H9 (cell line): ENCODE measurements around the gene TRIP6. TPM values are rescaled to one million over a fixed set of nuclear protein-coding genes. Genes with fewer than 3 reads are reported as not detected.

Experiments used
- DNase-seq: peaks from one replicate; pipeline ENCODE4 v3.0.0-alpha.2; 2017
- H2AFZ ChIP-seq: one replicate; pipeline ENCODE4 v1.6.1; 2013; ENCODE audit warnings: mild to moderate bottlenecking, low read length, control low read depth, moderate library complexity
- H2AK5ac ChIP-seq: 2 replicates; pipeline ENCODE4 v1.6.1; 2013; ENCODE audit warnings: low read length, control low read depth, mixed read lengths; ENCODE audit not compliant: insufficient read length
- H2BK120ac ChIP-seq: one replicate; pipeline ENCODE4 v1.6.1; 2013; ENCODE audit warnings: low read depth, mild to moderate bottlenecking, low read length, control low read depth, inconsistent platforms; ENCODE audit not compliant: poor library complexity, severe bottlenecking
- H2BK12ac ChIP-seq: 2 replicates; pipeline ENCODE4 v1.6.1; 2013; ENCODE audit warnings: low read length, control low read depth, mixed read lengths, low read depth; ENCODE audit not compliant: insufficient read length
- H2BK15ac ChIP-seq: 2 replicates; pipeline ENCODE4 v1.6.1; 2013; ENCODE audit warnings: low read depth, low read length, control low read depth
- H2BK20ac ChIP-seq: one replicate; pipeline ENCODE4 v1.6.1; 2013; ENCODE audit warnings: low read depth, mild to moderate bottlenecking, low read length, control low read depth, inconsistent platforms; ENCODE audit not compliant: poor library complexity, severe bottlenecking
- H2BK5ac ChIP-seq: 2 replicates; pipeline ENCODE4 v1.6.1; 2013; ENCODE audit warnings: low read length, control low read depth, mixed read lengths; ENCODE audit not compliant: insufficient read length
- H3K14ac ChIP-seq: 2 replicates; pipeline ENCODE4 v1.6.1; 2013; ENCODE audit warnings: low read length, control low read depth; ENCODE audit not compliant: insufficient read depth
- H3K18ac ChIP-seq: 2 replicates; pipeline ENCODE4 v1.6.1; 2013; ENCODE audit warnings: low read depth, mild to moderate bottlenecking, mixed read lengths, low read length, control low read depth; ENCODE audit not compliant: insufficient read length
- H3K23ac ChIP-seq: 2 replicates; pipeline ENCODE4 v1.6.1; 2013; ENCODE audit warnings: low read length, control low read depth, mixed read lengths, low read depth; ENCODE audit not compliant: insufficient read length
- H3K23me2 ChIP-seq: 2 replicates; pipeline ENCODE4 v1.6.1; 2013; ENCODE audit warnings: low read depth, mild to moderate bottlenecking, mixed read lengths, low read length, control low read depth; ENCODE audit not compliant: insufficient read length, poor library complexity, severe bottlenecking
- H3K27ac ChIP-seq: 2 replicates; pipeline ENCODE4 v1.5.1; 2013; ENCODE audit warnings: low read length, control low read depth, mixed read lengths, low read depth; ENCODE audit not compliant: insufficient read length
- H3K27me3 ChIP-seq: 2 replicates; pipeline ENCODE4 v1.6.1; 2013; ENCODE audit warnings: low read length, control low read depth, inconsistent platforms; ENCODE audit not compliant: insufficient read depth
- H3K4ac ChIP-seq: 2 replicates; pipeline ENCODE4 v1.6.1; 2013; ENCODE audit warnings: low read depth, mild to moderate bottlenecking, control low read depth, inconsistent platforms, low read length, moderate library complexity
- H3K4me1 ChIP-seq: 2 replicates; pipeline ENCODE4 v1.6.1; 2013; ENCODE audit warnings: low read length, control low read depth, inconsistent platforms; ENCODE audit not compliant: insufficient read depth
- H3K4me2 ChIP-seq: 2 replicates; pipeline ENCODE4 v1.6.1; 2013; ENCODE audit warnings: low read length, control low read depth, mixed read lengths; ENCODE audit not compliant: insufficient read length, insufficient read depth
- H3K56ac ChIP-seq: 2 replicates; pipeline ENCODE4 v1.6.1; 2013; ENCODE audit warnings: low read depth, mild to moderate bottlenecking, mixed read lengths, low read length, control low read depth; ENCODE audit not compliant: insufficient read length
- H3K79me1 ChIP-seq: 2 replicates; pipeline ENCODE4 v1.6.1; 2013; ENCODE audit warnings: low read depth, mild to moderate bottlenecking, moderate library complexity, low read length, control low read depth, inconsistent platforms; ENCODE audit not compliant: insufficient read depth, poor library complexity, severe bottlenecking
- H3K79me2 ChIP-seq: 2 replicates; pipeline ENCODE4 v1.6.1; 2013; ENCODE audit warnings: low read length, control low read depth, inconsistent platforms; ENCODE audit not compliant: insufficient read depth
- H3K9ac ChIP-seq: 2 replicates; pipeline ENCODE4 v1.6.1; 2013; ENCODE audit warnings: low read length, control low read depth, mixed read lengths; ENCODE audit not compliant: insufficient read length; ENCODE audit errors: extremely low read depth
- H3K9me3 ChIP-seq: one replicate; pipeline ENCODE4 v1.6.1; 2013; ENCODE audit warnings: low read depth, low read length, inconsistent platforms; ENCODE audit not compliant: control insufficient read depth
- H3T11ph ChIP-seq: one replicate; pipeline ENCODE4 v1.6.1; 2013; ENCODE audit warnings: mild to moderate bottlenecking, low read length, control low read depth, inconsistent platforms
- H4K20me1 ChIP-seq: one replicate; pipeline ENCODE4 v1.6.1; 2013; ENCODE audit not compliant: control insufficient read depth, insufficient read length, insufficient read depth
- H4K5ac ChIP-seq: 2 replicates; pipeline ENCODE4 v1.6.1; 2013; ENCODE audit warnings: low read depth, mild to moderate bottlenecking, mixed read lengths, low read length, control low read depth; ENCODE audit not compliant: insufficient read length
- H4K8ac ChIP-seq: replicated peaks from 2 replicates; pipeline ENCODE4 v1.6.1; 2013; ENCODE audit warnings: low read length, control low read depth, mixed read lengths, low read depth; ENCODE audit not compliant: insufficient read length
- H4K91ac ChIP-seq: 2 replicates; pipeline ENCODE4 v1.6.1; 2013; ENCODE audit warnings: low read depth, mild to moderate bottlenecking, moderate library complexity, mixed read lengths, low read length, control low read depth; ENCODE audit not compliant: insufficient read length
- H3K27ac Mint-ChIP-seq, 3 experiments: 2 replicates in 2 of 3; 3 replicates in 1 of 3; pipeline ENCODE4 v1.8.0; 2020 to 2021; ENCODE audit warnings: mixed read lengths in 3 of 3, mild to moderate bottlenecking in 1 of 3, moderate library complexity in 1 of 3
- H3K27me3 Mint-ChIP-seq: 2 replicates; pipeline ENCODE4 v1.8.0; 2021; ENCODE audit warnings: low read depth, mild to moderate bottlenecking, moderate library complexity, mixed read lengths
- H3K36me3 Mint-ChIP-seq, 3 experiments: 2 replicates in 2 of 3; 3 replicates in 1 of 3; pipeline ENCODE4 v1.8.0; 2020 to 2021; ENCODE audit warnings: low read depth in 3 of 3, mixed read lengths in 3 of 3; ENCODE audit not compliant: insufficient read depth in 1 of 3
- H3K4me1 Mint-ChIP-seq, 2 experiments: 2 replicates each; pipeline ENCODE4 v1.8.0; 2020; ENCODE audit warnings: mixed read lengths in 2 of 2
- H3K4me3 Mint-ChIP-seq, 2 experiments: 2 replicates in 1 of 2; 3 replicates in 1 of 2; pipeline ENCODE4 v1.8.0; 2020 to 2021; ENCODE audit warnings: mild to moderate bottlenecking in 2 of 2, mixed read lengths in 2 of 2, moderate library complexity in 1 of 2
- H3K9me3 Mint-ChIP-seq, 2 experiments: 2 replicates in 1 of 2; 3 replicates in 1 of 2; pipeline ENCODE4 v1.8.0; 2020; ENCODE audit warnings: mild to moderate bottlenecking in 2 of 2, mixed read lengths in 2 of 2, moderate library complexity in 1 of 2
- WGBS: extraction: QIAGEN DNeasy Blood & Tissue Kit; methylation state at CpG from one replicate; pipeline ENCODE4 v1.1.7; 2013; ENCODE audit warnings: missing lambda C conversion rate, low lambda C conversion rate, mixed read lengths; ENCODE audit not compliant: insufficient read length; ENCODE audit errors: extremely low coverage; 5-methylcytosine and 5-hydroxymethylcytosine counted together
- long read RNA-seq: library from polyadenylated mRNA; unstranded; transcript quantifications from one replicate; pipeline ENCODE4 v2.0.0, GENCODE V29; 2020
- total RNA-seq: library from RNA; stranded (reverse); gene quantifications from 2 replicates; pipeline ENCODE4 v1.2.1, GENCODE V29; 2021
- TF ChIP-seq, protein P1 (sequence below): fragments of 200-600 bp; sonication (generic); conservative IDR thresholded peaks from 3 replicates; pipeline ENCODE4 v1.8.0; 2021; ENCODE audit warnings: antibody characterized with exemption, mild to moderate bottlenecking

TRIP6 gene, protein sequence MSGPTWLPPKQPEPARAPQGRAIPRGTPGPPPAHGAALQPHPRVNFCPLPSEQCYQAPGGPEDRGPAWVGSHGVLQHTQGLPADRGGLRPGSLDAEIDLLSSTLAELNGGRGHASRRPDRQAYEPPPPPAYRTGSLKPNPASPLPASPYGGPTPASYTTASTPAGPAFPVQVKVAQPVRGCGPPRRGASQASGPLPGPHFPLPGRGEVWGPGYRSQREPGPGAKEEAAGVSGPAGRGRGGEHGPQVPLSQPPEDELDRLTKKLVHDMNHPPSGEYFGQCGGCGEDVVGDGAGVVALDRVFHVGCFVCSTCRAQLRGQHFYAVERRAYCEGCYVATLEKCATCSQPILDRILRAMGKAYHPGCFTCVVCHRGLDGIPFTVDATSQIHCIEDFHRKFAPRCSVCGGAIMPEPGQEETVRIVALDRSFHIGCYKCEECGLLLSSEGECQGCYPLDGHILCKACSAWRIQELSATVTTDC
- 120 and 122 TPM in 2 replicates for total RNA-seq
- long read RNA-seq, transcript TRIP6-201 (9 exons, 1,942 nt) = major isoform, 175 of 233 reads
- long read RNA-seq, partial matches to known transcripts = 33 of 233 reads
- long read RNA-seq, other reads (novel, unspliced or antisense) = 24 of 233 reads

DNA sequence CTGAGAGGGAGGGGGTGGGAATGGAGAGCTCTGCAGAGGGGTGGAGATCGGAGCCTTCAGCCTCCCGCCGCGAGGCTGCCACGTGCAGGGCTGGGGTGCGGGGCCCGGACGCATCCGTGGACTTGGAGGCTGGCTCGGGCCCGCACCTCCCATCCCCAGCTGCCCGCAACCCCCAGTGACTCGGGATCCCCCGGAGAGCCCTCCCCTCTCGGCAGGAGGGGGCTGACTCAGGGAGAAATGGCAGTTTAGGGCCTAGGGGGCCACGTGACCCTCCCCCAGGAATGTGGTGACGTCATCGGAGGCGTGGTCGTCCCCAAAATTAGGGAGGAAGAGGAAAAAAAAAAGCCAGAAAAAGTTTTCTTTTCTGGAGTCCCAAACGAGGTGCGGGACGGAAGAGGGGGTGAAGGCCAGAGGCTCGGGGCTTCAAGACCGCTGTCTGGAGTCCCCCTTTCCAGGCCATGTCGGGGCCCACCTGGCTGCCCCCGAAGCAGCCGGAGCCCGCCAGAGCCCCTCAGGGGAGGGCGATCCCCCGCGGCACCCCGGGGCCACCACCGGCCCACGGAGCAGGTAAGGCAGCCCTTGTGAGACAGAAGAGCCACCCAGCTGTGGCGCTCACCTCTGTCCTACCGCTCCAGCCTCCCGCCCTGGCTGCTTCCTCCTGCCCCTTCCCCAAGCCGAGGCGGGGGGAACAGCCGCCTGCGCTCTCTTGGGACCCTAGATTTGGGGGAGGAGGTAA lies at the start of gene TRIP6:
Gene TRIP6 (plus strand): TSS at position 348 of the 736 bp plus-strand sequence. CDS start 111 bp downstream, at position 459.
- Histone ChIP-seq H3K23ac (no peak within 1 kb of the TSS), H3K23me2 (peaks cover 10% of the 10 kb centered on the region), H3K4me2 (peak within 1 kb of the TSS; percentile 77), H3T11ph (no peak within 1 kb of the TSS), H3K4ac (no peak within 1 kb of the TSS; the same call in 1 of the 2 replicates), H3K79me2 (peaks cover 3% of the 10 kb centered on the region; the same call in 1 of the 2 replicates), H3K9ac (peak within 1 kb of the TSS; percentile 83), H2AK5ac (no peak within 1 kb of the TSS), H2BK15ac (no peak within 1 kb of the TSS), H2BK20ac (no peak within 1 kb of the TSS), H3K14ac (peak within 1 kb of the TSS; percentile 84), H3K18ac (peak within 1 kb of the TSS; percentile 73), H3K56ac (no peak within 1 kb of the TSS), H4K91ac (no peak within 1 kb of the TSS), H2BK5ac (peak within 1 kb of the TSS; percentile 15), H3K79me1 (peaks cover 3% of the 10 kb centered on the region), H2AFZ (no peak within 1 kb of the TSS), H4K20me1 (no peaks in the 10 kb centered on the region), H3K27ac (no peak within 1 kb of the TSS), H3K27me3 (no peaks in the 10 kb centered on the region), H3K4me1 (no peaks in the 10 kb centered on the region; the same call in 1 of the 2 replicates), H3K9me3 (no peaks in the 10 kb centered on the region), H2BK12ac (peak within 1 kb of the TSS; percentile 46), H4K8ac (no peak within 1 kb of the TSS), H2BK120ac (peak within 1 kb of the TSS; percentile 28), H4K5ac (no peak within 1 kb of the TSS)
- WGBS = no CpG with 5 or more reads among the region's 42 CpGs
- H3K4me1 Mint-ChIP-seq = peaks cover 12 to 15% of the 10 kb centered on the region in 2 experiments
- H3K27me3 Mint-ChIP-seq = no peaks in the 10 kb centered on the region
- DNase-seq = peak; percentile 86
- H3K36me3 Mint-ChIP-seq = peaks cover 25 to 53% (median 40%) of the 10 kb centered on the region in 3 experiments
- no peaks in the 10 kb centered on the region for H3K9me3 Mint-ChIP-seq
- peak within 1 kb of the TSS; percentile 92 to 97 for H3K4me3 Mint-ChIP-seq
- TF ChIP-seq, protein P1, sequence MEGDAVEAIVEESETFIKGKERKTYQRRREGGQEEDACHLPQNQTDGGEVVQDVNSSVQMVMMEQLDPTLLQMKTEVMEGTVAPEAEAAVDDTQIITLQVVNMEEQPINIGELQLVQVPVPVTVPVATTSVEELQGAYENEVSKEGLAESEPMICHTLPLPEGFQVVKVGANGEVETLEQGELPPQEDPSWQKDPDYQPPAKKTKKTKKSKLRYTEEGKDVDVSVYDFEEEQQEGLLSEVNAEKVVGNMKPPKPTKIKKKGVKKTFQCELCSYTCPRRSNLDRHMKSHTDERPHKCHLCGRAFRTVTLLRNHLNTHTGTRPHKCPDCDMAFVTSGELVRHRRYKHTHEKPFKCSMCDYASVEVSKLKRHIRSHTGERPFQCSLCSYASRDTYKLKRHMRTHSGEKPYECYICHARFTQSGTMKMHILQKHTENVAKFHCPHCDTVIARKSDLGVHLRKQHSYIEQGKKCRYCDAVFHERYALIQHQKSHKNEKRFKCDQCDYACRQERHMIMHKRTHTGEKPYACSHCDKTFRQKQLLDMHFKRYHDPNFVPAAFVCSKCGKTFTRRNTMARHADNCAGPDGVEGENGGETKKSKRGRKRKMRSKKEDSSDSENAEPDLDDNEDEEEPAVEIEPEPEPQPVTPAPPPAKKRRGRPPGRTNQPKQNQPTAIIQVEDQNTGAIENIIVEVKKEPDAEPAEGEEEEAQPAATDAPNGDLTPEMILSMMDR = no peak
- peak within 1 kb of the TSS; percentile 98 to 99 (median 98); a peak in 6 of 7 replicates for H3K27ac Mint-ChIP-seq
